ENCODE data around the gene GPC6.

DNA sequence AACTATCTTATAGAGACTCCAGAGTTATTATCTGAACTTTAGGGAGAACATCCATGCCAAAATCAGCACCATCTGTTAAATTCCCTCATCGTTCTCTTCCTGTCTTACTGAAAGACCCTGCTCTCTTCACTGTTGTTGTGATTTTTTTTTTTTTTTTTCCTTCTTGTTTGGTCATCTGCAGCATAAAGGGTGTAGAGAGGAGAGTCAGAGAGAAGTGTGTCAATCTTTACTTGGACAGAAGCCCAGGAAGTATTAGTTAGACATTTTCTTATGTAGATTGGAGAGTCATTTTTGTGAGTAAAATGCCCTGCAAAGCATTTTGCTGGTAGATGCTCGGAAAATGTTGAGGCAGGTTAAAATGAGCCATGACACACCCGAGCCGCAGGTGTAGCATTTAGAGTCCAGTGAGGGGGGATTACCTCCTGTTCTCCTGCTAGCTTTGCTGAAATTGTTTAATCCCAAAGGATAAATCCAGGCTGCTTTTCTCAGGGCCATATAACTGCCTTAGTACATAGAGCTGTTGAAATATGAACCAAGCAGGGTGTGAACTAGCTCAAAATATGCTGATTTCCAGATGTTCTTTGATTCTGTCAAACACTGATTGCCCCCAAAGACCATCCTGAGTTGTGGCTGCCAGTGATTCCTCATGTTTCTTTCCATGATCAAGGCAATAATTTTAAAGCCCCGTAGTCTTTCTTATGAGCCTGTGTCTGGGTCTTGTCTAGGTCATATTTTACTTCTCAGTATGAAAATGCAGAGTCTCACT lies 1109.3 kb downstream of the GPC6 start:
- TF ChIP-seq, protein P1, sequence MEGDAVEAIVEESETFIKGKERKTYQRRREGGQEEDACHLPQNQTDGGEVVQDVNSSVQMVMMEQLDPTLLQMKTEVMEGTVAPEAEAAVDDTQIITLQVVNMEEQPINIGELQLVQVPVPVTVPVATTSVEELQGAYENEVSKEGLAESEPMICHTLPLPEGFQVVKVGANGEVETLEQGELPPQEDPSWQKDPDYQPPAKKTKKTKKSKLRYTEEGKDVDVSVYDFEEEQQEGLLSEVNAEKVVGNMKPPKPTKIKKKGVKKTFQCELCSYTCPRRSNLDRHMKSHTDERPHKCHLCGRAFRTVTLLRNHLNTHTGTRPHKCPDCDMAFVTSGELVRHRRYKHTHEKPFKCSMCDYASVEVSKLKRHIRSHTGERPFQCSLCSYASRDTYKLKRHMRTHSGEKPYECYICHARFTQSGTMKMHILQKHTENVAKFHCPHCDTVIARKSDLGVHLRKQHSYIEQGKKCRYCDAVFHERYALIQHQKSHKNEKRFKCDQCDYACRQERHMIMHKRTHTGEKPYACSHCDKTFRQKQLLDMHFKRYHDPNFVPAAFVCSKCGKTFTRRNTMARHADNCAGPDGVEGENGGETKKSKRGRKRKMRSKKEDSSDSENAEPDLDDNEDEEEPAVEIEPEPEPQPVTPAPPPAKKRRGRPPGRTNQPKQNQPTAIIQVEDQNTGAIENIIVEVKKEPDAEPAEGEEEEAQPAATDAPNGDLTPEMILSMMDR (optimal IDR thresholded peaks at IDR 0.05 in 1 of 3, IDR thresholded peaks at IDR 0.05 in 1 of 3, conservative IDR thresholded peaks at IDR 0.05 in 1 of 3; ENCODE audit: extremely low read depth in 1 of 3, insufficient read depth in 2 of 3, low read length in 3 of 3) = no peak
- no peak for TF ChIP-seq EZH2 (IDR thresholded peaks at IDR 0.05; ENCODE audit: low read length)

Measured in keratinocyte (primary cell).